HG03432 (cell line): ENCODE results near the gene RAB36.
"Not testable (repeated sequence)": the region's sequence is repeated elsewhere in the genome, so short reads cannot be mapped to it uniquely, and the experiment has no call there.

ENCODE experiments used
- ATAC-seq: cut with Tn5 transposase; IDR thresholded peaks from one replicate; pipeline ENCODE4 v1.9.1; 2021; ENCODE audit warnings: mild to moderate bottlenecking, moderate library complexity; ENCODE audit not compliant: unreplicated experiment

The RAB36 gene

GRCh38 chr22:23120415-23120899, 24.8 kb upstream of the RAB36 start:
- no peak for ATAC-seq

- no peak for ATAC-seq
Observed at GRCh38 chr22:23121000-23121421, 24.3 kb upstream of the RAB36 start.

DNA sequence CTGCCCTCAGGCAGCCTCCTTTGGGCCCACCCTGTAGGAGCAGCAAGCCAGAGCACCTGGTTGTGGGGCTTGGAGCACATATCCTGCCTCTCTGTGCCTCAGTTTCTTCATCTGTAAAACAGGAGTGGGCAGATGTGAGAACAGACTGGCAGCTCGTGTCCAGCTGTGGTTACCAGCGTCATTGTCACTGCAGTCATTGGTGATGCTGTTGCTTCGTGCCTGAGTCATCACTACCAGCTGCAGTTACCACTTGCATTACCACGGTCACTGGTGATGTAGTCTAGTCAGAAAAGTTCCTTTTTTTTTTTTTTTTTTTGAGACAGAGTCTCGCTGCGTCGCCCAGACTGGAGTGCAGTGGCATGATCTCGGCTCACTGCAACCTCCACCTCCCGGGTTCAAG, 23.9 kb upstream of the RAB36 start:
- no peak for ATAC-seq

DNA sequence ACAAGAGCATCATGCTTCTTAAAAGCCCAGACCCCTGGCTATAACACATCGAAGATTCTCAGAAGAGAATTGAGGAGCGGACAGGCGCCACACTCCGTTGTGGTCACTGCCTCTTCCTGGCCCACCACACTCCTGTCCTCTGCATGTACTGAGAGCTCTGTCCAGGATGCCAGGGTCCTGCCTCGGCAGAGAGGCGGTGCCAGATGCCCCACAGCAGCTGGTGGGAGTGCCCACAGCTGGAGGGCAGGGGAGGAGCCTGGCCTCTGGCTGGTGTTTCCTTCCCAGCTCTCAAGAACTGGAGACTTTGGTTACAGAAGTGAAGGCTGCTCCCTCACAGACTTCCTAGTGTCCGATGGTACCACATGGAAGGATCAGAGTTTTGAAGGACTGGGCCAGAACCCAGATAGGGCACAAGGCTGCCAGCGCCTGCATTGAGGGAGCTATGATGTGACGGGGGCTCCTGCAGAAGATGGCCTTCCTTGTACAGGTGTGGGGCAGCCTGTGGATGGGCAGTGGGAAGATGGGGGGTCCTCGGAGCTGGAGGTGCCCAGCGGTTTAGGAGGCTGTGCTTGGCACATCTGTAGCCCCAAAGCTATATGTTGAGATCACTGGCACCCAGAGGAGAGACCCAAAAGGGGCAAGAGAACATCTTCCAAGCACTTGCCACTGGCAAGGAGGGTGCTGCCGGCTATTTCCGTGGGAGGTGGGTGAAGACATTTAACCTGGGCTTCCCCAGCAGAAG, 22.9 kb upstream of the RAB36 start:
- no peak for ATAC-seq

DNA sequence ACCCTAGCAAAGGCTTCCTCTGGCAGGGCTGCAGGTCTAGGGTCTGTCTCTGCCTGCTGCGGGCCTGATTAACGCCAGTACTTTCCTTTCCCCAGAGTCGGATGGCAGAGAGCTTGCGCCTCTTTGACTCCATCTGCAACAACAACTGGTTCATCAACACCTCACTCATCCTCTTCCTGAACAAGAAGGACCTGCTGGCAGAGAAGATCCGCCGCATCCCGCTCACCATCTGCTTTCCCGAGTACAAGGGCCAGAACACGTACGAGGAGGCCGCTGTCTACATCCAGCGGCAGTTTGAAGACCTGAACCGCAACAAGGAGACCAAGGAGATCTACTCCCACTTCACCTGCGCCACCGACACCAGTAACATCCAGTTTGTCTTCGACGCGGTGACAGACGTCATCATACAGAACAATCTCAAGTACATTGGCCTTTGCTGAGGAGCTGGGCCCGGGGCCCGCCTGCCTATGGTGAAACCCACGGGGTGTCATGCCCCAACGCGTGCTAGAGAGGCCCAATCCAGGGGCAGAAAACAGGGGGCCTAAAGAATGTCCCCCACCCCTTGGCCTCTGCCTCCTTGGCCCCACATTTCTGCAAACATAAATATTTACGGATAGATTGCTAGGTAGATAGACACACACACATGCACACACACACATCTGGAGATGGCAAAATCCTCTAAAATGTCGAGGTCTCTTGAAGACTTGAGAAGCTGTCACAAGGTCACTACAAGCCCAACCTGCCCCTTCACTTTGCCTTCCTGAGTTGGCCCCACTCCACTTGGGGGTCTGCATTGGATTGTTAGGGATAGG, 22.1 kb upstream of the RAB36 start:
- ATAC-seq, result no peak

DNA sequence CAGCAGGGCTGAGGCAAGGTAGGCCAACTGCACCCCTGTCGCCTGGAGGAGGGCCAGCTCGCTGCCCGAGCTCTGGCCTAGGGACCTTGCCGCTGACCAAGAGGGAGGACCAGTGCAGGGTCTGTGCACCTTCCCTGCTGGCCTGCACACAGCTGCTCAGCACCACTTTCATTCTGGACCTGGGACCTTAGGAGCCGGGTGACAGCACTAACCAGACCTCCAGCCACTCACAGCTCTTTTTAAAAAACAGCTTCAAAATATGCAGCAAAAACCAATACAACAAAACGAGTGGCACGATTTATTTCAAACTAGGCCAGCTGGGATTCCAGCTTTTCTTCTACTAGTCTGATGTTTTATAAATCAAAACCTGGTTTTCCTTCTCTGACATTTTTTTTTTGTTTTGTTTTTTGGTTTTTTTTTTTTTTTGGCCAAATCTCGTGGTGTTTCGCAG, 21.4 kb upstream of the RAB36 start:
- ATAC-seq, result no peak

DNA sequence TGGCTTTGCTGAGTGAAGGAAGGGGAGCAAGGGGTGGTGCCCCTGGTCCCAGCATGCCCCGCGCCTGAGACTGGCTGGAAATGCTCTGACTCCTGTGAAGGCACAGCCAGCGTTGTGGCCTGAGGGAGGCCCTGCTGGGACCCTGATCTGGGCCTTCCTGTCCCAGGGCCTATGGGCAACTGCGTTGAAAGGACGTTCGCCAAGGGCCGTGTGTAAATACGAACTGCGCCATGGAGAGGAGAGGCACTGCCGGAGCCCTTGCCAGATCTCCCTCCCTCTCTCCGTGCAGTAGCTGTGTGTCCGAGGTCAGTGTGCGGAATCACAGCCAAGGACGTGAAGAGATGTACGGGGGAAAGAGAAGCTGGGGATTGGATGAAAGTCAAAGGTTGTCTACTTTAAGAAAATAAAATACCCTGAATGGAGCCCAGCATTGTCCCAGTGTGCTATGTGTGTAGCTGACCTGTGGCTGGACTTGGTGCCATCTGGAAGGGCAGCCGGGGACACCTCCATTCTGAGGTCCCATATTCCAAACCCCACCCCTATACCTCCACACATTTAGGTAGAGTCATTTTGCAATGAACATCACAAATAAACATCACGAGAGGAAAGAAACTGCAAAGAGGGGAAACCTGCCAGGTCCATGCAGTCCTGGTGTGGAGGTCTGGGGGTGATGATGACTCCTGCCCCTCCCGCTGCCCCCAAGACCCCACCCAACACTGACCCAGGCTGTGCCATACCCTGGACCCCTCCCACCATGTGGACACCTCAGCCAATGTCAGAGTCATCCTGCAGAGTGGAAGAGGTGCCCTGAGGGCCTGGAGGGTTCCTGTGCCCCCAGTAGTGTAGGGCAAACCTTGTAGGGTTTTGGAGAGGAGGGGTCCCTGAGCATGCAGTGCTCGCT, 20.4 kb upstream of the RAB36 start:
- ATAC-seq, result no peak

- no peak for ATAC-seq
Observed at GRCh38 chr22:23125512-23126103, 19.7 kb upstream of the RAB36 start.

DNA sequence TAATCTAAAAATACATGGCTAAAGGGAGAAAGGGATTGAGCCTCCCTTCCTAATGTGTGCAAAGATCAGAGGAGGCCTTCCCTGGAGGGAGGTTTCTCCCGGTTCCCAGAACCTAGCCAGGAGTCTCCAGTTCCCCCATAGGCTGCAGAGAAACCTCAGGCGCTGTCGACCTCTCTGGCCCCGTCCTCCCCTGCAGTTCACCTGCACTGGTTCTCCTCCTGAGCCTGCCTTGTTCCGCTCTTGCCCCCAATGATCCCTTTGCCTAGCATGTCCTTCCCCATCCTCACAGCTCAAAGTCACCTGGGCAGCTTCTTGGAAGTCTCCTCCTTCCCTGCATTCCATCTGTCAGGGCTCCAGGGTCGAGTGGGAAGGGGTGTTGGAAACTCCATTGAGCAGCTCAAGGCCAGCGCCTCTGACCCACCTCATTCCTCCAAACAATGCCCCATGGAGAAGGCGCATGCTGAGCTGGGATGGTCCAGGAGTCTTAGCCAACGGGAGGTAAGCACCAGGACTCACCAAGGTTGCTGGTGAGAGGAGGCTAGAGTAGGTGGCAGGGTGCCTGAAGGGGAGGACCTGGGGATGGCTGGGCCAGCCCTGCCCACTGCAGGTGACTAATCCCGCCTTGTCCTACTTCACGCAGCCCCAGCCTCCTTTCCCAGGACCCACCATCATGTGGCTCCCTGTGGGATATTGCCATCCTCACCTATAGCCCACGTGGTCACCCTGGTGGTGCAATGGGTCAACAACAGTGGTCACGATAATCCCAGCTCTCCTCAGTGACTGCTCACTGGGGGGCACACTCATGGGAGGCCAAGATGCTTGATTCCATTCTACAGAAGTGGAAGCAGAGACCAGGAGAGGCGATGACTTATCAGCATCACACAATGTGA, 18.9 kb upstream of the RAB36 start:
- no peak for ATAC-seq

DNA sequence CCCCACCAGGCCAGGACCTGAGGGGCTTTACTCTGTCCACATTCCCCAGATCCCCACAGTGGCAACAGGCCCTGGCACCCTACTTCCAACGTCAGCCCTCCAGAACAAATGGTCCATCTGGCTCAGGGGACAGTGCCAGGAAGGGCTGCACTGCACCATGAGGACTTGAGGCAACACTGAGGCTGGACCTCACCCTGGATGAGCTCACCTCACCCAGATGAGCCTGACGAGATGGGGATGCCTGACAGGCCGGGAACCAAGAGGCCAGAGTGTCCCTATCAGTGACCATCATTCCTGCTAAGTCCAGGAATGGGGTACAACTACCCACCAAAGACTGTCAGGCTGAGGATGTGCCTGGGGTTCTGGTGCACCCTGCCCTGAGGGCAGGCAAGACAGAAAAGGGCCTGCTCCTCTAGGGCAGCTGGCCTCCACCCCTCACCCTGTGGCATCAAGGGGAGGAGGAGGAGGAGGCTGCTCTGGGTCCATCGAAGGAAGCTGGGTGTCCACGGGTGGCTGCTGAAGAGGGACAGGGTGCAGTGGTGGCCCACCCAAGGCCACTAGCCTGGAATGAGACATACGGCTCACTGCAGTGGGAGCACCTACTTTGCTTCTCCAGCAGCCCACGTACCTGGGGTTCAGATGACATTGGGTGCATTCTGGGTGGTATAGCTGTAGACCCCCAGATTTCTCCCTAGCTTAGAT, 18.1 kb upstream of the RAB36 start:
- no peak for ATAC-seq

- no peak for ATAC-seq
Observed at GRCh38 chr22:23127788-23128187, 17.5 kb upstream of the RAB36 start.

DNA sequence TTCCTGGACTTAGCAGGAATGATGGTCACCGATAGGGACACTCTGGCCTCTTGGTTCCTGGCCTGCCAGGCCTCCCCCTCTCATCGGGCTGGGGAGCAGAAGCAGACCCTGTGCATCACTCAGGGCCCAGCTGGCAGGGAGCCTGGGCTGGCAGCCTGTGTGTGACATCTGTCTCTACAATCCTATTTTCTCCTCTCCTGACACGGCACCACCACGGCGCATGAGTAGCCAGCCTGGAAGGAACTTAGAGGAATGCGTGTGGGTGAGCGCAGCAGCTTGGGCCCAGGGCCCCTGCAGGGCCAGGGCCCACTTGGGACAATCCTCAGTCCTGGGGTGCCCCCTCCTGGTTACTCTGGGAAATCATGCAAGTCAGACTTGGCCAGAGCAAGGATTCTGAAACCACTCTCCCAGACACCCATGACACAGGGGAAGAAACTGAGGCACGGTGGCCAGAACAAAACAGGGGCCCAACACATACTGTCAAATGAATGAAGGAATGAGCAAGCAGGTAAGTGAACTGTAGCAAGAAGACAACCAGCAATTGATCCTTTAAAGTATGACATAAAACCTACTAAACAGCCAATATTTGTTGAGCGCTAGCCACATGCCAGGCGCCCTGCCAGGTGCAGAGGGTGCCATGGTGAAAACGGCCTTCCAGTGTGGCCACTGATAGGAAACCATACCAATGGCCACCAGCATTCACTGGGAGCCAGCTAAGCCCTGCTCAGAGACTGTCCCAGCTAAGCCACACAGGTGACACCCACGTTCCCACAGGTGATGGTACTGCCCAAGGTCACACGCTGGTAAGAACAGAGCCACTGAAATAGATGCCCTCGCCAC, 16.8 kb upstream of the RAB36 start:
- ATAC-seq, result no peak

DNA sequence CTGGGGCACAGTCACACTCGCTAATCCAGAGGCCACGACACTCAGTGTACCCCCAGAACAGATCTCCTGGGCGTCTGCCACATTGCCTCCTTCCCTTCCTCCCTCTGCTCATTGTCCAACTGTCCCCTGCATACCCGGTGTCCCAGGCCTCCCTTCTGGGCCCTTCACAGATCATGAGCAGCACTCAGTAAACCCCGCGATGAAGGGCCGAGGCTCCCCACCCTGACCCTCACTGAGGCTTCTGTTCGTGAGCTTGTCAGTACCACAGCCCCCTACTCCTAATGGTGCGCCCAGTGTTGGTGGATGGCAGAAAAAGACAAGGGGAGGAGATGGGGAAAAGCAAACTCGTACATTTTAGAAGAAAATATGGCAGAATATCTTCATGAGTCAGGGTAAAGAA, 16.1 kb upstream of the RAB36 start:
- no peak for ATAC-seq

- no peak for ATAC-seq
Observed at GRCh38 chr22:23130697-23131096, 14.6 kb upstream of the RAB36 start.

- ATAC-seq, result no peak
Observed at GRCh38 chr22:23131931-23132330, 13.3 kb upstream of the RAB36 start.

DNA sequence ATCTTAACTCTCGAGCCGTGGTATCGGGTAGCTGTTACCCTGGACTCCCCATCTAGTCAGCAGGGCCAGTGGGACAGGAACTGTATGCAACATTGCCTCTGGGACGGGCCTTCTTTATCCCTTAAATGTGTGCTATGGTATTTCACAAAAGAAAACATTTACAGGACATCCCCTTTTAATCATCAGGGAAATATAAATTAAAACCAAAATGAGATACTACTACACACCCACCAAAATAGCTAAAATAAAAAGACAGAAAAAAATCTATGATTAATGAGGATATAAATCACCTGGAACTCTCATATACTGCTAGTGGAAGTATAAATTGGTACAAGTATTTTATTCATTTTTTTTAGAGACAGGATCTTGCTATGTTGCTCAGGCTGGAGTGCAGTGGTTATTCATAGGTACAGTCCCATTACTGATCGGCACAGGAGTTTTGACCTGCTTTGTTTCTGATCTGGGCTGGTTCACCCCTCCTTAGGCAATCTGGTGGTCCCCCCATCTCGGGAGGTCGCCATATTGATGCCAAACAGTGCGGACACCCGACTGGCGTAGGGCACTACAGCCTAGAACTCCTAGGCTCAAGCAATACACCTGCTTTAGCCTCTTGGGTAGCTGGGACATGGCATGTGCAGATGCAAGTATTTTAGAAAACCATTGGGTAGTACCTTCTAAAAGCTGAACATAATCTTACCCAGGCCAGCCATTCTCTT, 12.7 kb upstream of the RAB36 start:
- ATAC-seq, result no peak

DNA sequence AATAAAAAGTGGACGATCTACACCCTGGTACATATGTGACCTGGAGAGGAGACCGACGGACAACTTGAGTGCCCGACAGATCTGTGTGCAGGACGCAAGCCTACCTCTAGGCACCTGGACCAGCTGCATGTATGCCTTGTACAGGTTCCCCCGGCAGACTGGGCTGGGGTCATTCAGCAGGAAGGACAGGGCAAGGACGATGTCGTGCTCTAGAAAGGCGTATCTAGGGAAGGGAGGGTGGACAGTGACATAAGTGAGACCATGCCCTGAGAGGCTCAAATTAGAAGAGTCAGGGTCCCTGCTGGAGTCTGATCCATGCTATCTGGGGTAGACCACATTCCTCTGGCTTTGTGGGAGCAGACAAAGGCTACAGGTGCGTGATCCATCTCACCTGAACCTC, 11.4 kb upstream of the RAB36 start:
- ATAC-seq, result no peak

DNA sequence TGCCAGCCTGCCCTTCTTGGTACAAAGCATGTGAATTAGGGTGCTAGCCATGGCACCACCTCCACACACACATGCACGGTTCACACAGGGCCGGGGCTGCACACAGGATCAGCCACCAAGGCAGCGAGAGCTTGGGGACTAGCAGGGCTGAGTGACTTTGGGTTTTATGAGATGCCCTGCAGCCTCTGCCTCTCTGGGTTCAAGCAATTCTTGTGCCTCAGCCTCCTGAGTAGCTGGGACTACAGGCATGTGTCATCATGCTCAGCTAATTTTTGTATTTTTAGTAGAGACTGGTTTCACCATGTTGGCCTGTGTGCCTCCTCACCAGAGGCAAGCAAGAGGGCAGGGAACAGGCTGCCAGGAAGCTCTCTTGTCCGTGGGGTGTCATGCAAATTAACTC, 8.3 kb upstream of the RAB36 start:
- ATAC-seq, result not testable (repeated sequence)
